OCI-LY7 (cell line): ENCODE results near the gene APBB2.

Experiments
- EZH2phosphoT487 ChIP-seq: fragments of 200-600 bp; sonication (generic); IDR thresholded peaks from 2 replicates; pipeline ENCODE4 v1.6.1; 2018; ENCODE audit warnings: low read depth, borderline replicate concordance, mild to moderate bottlenecking, mixed run types, antibody characterized with exemption, low read length, moderate library complexity, mixed read lengths
- TF ChIP-seq, protein P1 (sequence below): fragments of 200-600 bp; sonication (generic); conservative IDR thresholded peaks from 2 replicates; pipeline ENCODE4 v1.5.1; 2014; ENCODE audit warnings: mild to moderate bottlenecking, antibody characterized with exemption, low read length, moderate library complexity, mixed read lengths

DNA sequence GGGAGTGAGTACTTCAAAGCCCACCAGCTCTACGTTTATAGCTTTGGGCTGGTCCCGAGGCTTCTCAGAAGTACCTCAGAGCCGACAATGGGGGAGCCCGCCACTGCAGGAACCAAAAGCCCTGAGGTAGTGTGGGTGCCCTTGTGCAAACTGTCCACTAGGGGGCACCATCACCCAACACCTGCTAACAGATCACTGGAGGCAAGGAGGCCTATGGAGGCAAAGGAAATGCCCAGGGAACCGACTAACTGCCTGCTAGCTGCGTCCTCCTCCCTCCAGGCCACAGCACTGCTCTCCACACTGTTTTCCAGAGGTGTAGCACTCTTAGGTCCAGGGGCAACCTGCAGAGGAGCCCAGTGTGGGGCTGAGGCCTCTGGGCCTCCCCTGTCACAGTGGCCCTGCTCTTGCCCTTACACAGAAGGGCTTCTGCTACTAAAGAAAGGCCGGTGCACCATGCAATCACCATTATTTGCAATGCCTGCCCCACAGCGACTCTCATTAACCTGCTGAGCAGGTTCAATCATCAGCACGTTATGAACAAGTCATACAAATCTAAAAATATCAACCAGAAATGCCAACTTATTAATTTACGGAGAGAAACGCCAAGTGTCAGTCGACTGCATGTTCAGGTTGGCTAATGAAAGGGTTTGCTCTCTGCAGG, 305.5 kb downstream of the APBB2 start:
- TF ChIP-seq, protein P1, sequence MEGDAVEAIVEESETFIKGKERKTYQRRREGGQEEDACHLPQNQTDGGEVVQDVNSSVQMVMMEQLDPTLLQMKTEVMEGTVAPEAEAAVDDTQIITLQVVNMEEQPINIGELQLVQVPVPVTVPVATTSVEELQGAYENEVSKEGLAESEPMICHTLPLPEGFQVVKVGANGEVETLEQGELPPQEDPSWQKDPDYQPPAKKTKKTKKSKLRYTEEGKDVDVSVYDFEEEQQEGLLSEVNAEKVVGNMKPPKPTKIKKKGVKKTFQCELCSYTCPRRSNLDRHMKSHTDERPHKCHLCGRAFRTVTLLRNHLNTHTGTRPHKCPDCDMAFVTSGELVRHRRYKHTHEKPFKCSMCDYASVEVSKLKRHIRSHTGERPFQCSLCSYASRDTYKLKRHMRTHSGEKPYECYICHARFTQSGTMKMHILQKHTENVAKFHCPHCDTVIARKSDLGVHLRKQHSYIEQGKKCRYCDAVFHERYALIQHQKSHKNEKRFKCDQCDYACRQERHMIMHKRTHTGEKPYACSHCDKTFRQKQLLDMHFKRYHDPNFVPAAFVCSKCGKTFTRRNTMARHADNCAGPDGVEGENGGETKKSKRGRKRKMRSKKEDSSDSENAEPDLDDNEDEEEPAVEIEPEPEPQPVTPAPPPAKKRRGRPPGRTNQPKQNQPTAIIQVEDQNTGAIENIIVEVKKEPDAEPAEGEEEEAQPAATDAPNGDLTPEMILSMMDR: peak; percentile 95
- TF ChIP-seq EZH2phosphoT487: no peak
